ENCODE measurements around the gene VANGL2.

DNA sequence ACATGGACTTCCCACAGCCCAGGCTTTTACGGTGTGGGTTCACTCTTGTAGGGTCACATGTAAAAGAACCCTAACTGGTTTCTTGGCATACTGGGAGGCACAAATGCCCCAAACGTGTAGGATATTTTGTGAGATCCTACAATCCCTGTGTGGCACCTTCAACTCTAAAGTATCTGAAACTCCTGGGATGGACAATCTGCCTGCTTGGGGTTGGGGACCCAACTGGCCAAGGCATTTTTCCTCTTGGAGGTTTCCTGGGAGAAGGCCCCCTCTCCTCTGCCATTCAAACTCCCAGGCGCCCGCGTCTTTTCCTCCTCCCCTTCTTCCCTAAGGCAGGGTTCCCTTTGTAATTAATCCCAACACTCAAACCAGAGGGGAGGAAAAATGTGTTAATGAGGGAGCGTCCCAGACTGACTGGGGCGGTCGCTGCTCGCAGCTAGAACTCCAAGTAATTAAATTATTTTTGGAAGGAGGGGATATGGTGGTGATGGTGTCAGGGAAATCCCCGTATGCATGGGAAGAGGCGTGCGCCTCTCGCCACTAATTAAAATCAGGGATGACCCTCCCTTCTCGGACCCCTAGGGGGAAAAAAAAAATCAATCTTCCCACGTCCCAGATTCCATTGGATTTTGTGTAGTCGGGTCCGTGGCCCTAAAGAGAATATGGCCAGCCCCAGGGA, 681 bp upstream of the VANGL2 start:
- TF ChIP-seq TAF1 (IDR thresholded peaks at IDR 0.05; ENCODE audit: borderline replicate concordance, insufficient read depth, low read length) = no peak
- TF ChIP-seq, protein P1, sequence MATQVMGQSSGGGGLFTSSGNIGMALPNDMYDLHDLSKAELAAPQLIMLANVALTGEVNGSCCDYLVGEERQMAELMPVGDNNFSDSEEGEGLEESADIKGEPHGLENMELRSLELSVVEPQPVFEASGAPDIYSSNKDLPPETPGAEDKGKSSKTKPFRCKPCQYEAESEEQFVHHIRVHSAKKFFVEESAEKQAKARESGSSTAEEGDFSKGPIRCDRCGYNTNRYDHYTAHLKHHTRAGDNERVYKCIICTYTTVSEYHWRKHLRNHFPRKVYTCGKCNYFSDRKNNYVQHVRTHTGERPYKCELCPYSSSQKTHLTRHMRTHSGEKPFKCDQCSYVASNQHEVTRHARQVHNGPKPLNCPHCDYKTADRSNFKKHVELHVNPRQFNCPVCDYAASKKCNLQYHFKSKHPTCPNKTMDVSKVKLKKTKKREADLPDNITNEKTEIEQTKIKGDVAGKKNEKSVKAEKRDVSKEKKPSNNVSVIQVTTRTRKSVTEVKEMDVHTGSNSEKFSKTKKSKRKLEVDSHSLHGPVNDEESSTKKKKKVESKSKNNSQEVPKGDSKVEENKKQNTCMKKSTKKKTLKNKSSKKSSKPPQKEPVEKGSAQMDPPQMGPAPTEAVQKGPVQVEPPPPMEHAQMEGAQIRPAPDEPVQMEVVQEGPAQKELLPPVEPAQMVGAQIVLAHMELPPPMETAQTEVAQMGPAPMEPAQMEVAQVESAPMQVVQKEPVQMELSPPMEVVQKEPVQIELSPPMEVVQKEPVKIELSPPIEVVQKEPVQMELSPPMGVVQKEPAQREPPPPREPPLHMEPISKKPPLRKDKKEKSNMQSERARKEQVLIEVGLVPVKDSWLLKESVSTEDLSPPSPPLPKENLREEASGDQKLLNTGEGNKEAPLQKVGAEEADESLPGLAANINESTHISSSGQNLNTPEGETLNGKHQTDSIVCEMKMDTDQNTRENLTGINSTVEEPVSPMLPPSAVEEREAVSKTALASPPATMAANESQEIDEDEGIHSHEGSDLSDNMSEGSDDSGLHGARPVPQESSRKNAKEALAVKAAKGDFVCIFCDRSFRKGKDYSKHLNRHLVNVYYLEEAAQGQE (IDR thresholded peaks at IDR 0.05; ENCODE audit: insufficient read depth in 1 of 2, low read depth in 2 of 2, low read length in 2 of 2) = no peak
- TF ChIP-seq SIN3A (IDR thresholded peaks at IDR 0.05; ENCODE audit: borderline replicate concordance, insufficient read depth, low read length) = no peak
- no peak for TF ChIP-seq FOXP2 (optimal IDR thresholded peaks at IDR 0.05; ENCODE audit: borderline replicate concordance, extremely low read depth, extremely low read length, insufficient read depth)
- TF ChIP-seq POLR2AphosphoS5 (IDR thresholded peaks at IDR 0.05; ENCODE audit: low read depth, low read length) = no peak
